Measurements from ENCODE around the gene TTC34. TPM values are rescaled to one million over a fixed set of nuclear protein-coding genes. Genes with fewer than 3 reads are reported as not detected.

The TTC34 gene
- polyA plus RNA-seq, 1 donor (not counting 4 experiments of a cell fraction or from before 2014, with no cell fraction given), result 0.04 TPM

- H3K9me3 ChIP-seq (ENCODE audit: control insufficient read depth, low read depth, low read length), result peaks cover 4% of the 10 kb centered on the region
- H3K4me2 ChIP-seq (ENCODE audit: control insufficient read depth, extremely low read depth, insufficient read depth, low read depth, low read length), result no peak overlapping the region
- dilution Hi-C loops (cut with MboI; ENCODE audit: extremely low pct_ligation_motif_present, low sequenced_read_pairs), result no loop called here
- no peaks in the 10 kb centered on the region for H3K79me2 ChIP-seq (ENCODE audit: control insufficient read depth, insufficient read depth, low read length)
- H3K36me3 ChIP-seq (ENCODE audit: control insufficient read depth in 2 of 2, extremely low read depth in 1 of 2, insufficient read depth in 2 of 2, low read length in 2 of 2), result no peaks in the 10 kb centered on the region
- H2AFZ ChIP-seq (ENCODE audit: control insufficient read depth, low read length), result no peak overlapping the region
- no peak overlapping the region for H3K4me3 ChIP-seq (ENCODE audit: control insufficient read depth in 2 of 3, extremely low read depth in 1 of 3, insufficient read depth in 2 of 3, low read depth in 1 of 3, low read length in 3 of 3)
- TF ChIP-seq CTCF (optimal IDR thresholded peaks at IDR 0.05 in 1 of 3, IDR thresholded peaks at IDR 0.05 in 1 of 3, conservative IDR thresholded peaks at IDR 0.05 in 1 of 3; ENCODE audit: extremely low read depth in 1 of 3, insufficient read depth in 2 of 3, low read length in 3 of 3) (no peak), EZH2 (IDR thresholded peaks at IDR 0.05; ENCODE audit: low read length) (no peak)
- H4K20me1 ChIP-seq (ENCODE audit: control insufficient read depth, extremely low read depth, insufficient read depth, low read length), result no peaks in the 10 kb centered on the region
- FAIRE-seq, result no peak
- no peak overlapping the region for H3K27ac ChIP-seq (ENCODE audit: control insufficient read depth, insufficient read depth, low read length)
- no peak for DNase-seq (ENCODE audit: low read depth, low spot score)
- H3K27me3 ChIP-seq (ENCODE audit: control insufficient read depth, extremely low read depth, insufficient read depth, low read length), result no peaks in the 10 kb centered on the region
- no peaks in the 10 kb centered on the region for H3K4me1 ChIP-seq (ENCODE audit: control insufficient read depth, extremely low read depth, insufficient read depth, low read length)
- no peaks in the 10 kb centered on the region for H3K9me1 ChIP-seq (ENCODE audit: control insufficient read depth, extremely low read depth, insufficient read depth, low read length)
- no peak overlapping the region for H3K9ac ChIP-seq (ENCODE audit: control insufficient read depth, extremely low read depth, insufficient read depth, low read length)
Measured at GRCh38 chr1:2781627-2782026, 19.9 kb downstream of the TTC34 start.

GRCh38 chr1:2778220-2778592 lies 23.3 kb downstream of the TTC34 start:
- no peaks in the 10 kb centered on the region for H3K27me3 ChIP-seq (ENCODE audit: control insufficient read depth, extremely low read depth, insufficient read depth, low read length)
- no peaks in the 10 kb centered on the region for H3K9me1 ChIP-seq (ENCODE audit: control insufficient read depth, extremely low read depth, insufficient read depth, low read length)
- no peaks in the 10 kb centered on the region for H3K36me3 ChIP-seq (ENCODE audit: control insufficient read depth in 2 of 2, extremely low read depth in 1 of 2, insufficient read depth in 2 of 2, low read length in 2 of 2)
- H3K9ac ChIP-seq (ENCODE audit: control insufficient read depth, extremely low read depth, insufficient read depth, low read length), result no peak overlapping the region
- no peaks in the 10 kb centered on the region for H4K20me1 ChIP-seq (ENCODE audit: control insufficient read depth, extremely low read depth, insufficient read depth, low read length)
- no peak overlapping the region for H3K27ac ChIP-seq (ENCODE audit: control insufficient read depth, insufficient read depth, low read length)
- DNase-seq (ENCODE audit: low read depth, low spot score) (no peak), FAIRE-seq (no peak)
- H3K79me2 ChIP-seq (ENCODE audit: control insufficient read depth, insufficient read depth, low read length), result no peaks in the 10 kb centered on the region
- TF ChIP-seq CTCF (optimal IDR thresholded peaks at IDR 0.05 in 1 of 3, IDR thresholded peaks at IDR 0.05 in 1 of 3, conservative IDR thresholded peaks at IDR 0.05 in 1 of 3; ENCODE audit: extremely low read depth in 1 of 3, insufficient read depth in 2 of 3, low read length in 3 of 3) (no peak), EZH2 (IDR thresholded peaks at IDR 0.05; ENCODE audit: low read length) (no peak)
- dilution Hi-C loops (cut with MboI; ENCODE audit: extremely low pct_ligation_motif_present, low sequenced_read_pairs), result no loop called here
- no peak overlapping the region for H3K4me2 ChIP-seq (ENCODE audit: control insufficient read depth, extremely low read depth, insufficient read depth, low read depth, low read length)
- H3K4me1 ChIP-seq (ENCODE audit: control insufficient read depth, extremely low read depth, insufficient read depth, low read length), result no peaks in the 10 kb centered on the region
- no peaks in the 10 kb centered on the region for H3K9me3 ChIP-seq (ENCODE audit: control insufficient read depth, low read depth, low read length)
- no peak overlapping the region for H2AFZ ChIP-seq (ENCODE audit: control insufficient read depth, low read length)
- H3K4me3 ChIP-seq (ENCODE audit: control insufficient read depth in 2 of 3, extremely low read depth in 1 of 3, insufficient read depth in 2 of 3, low read depth in 1 of 3, low read length in 3 of 3), result no peak overlapping the region
